Kidney (tissue), 14 donors: ENCODE data around the gene REXO4. TPM values are rescaled to one million over a fixed set of nuclear protein-coding genes. Genes with fewer than 3 reads are reported as not detected.

Experiments used
- DNase-seq, 5 donors: peaks; one replicate each; pipeline ENCODE4 v3.0.0-alpha.2; 2013 to 2020
- FAIRE-seq: peaks from 2 replicates; lab custom pipeline; 2012; peaks lifted over from hg19 to GRCh38; lab: Jason Lieb, UNC
- H3K27ac ChIP-seq, 2 donors: one replicate each; pipeline ENCODE4 v1.7.0; 2013; ENCODE audit warnings: low read depth in 2 of 2, low read length in 2 of 2, inconsistent platforms in 1 of 2
- H3K27me3 ChIP-seq: one replicate; pipeline ENCODE4 v1.7.1; 2013; ENCODE audit warnings: low read length, inconsistent platforms; ENCODE audit not compliant: control insufficient read depth, insufficient read depth
- H3K36me3 ChIP-seq, 3 donors: one replicate each; pipeline versions ENCODE4 v1.7.0 to v1.7.1; 2013; ENCODE audit warnings: low read length in 3 of 3, control low read depth in 1 of 3, inconsistent platforms in 1 of 3; ENCODE audit not compliant: insufficient read depth in 3 of 3, control insufficient read depth in 2 of 3
- H3K4me1 ChIP-seq, 3 donors: one replicate each; pipeline versions ENCODE4 v1.7.0 to v1.7.1; 2013; ENCODE audit warnings: low read length in 3 of 3, inconsistent platforms in 1 of 3, low read depth in 1 of 3; ENCODE audit not compliant: control insufficient read depth in 2 of 3, insufficient read depth in 2 of 3
- H3K4me3 ChIP-seq, 3 donors: one replicate each; pipeline versions ENCODE4 v1.7.0 to v1.8.1; 2013; ENCODE audit warnings: low read length in 3 of 3, control low read depth in 1 of 3, inconsistent platforms in 1 of 3
- H3K9ac ChIP-seq, 3 donors: one replicate each; pipeline versions ENCODE4 v1.7.0 to v1.7.1; 2013; ENCODE audit warnings: low read length in 3 of 3, control low read depth in 1 of 3, inconsistent platforms in 1 of 3
- H3K9me3 ChIP-seq, 3 donors: one replicate each; pipeline versions ENCODE4 v1.7.0 to v1.7.1; 2013; ENCODE audit warnings: low read length in 3 of 3, control low read depth in 1 of 3, inconsistent platforms in 1 of 3; ENCODE audit not compliant: control insufficient read depth in 2 of 3, insufficient read depth in 1 of 3
- intact Hi-C: fragments of 100-400 bp; cut with DNase I; formaldehyde crosslinking; loops from one replicate; pipeline ENCODE4 v1.11.1; 2022
- polyA plus RNA-seq: library from polyadenylated mRNA; stranded (reverse); fragments of 350-450 nt; fragmentation: Illumina TruSeq; extraction: RNeasy Lipid Tissue Mini Kit (QIAGEN cat#74804); gene quantifications from one replicate; pipeline ENCODE4 v1.2.3, GENCODE V29; 2014; ENCODE audit warnings: low read depth, low replicate concordance; ENCODE audit not compliant: insufficient read depth
- total RNA-seq: library from RNA; stranded (reverse); fragmentation: NEBNext Ultra II Directional; extraction: Animal tissue kit (Norgen Biotek cat#: 25700); gene quantifications from one replicate; pipeline ENCODE4 v1.2.1, GENCODE V29; 2021
- TF ChIP-seq, protein P1 (sequence below): IDR thresholded peaks from 3 replicates; pipeline ENCODE4 v1.5.1; 2012; ENCODE audit warnings: mild to moderate bottlenecking, moderate library complexity, borderline replicate concordance; ENCODE audit not compliant: insufficient read depth; ENCODE audit errors: extremely low read depth
- donor health status: control.
- donor health status: control.
- donor health status: control.
- donor health status: control.
- donor health status: control.
- donor health status: DM: yes; HTN: yes; CAD: no.
- donor health status: Normal renal cell carcinoma (clear cell type).

REXO4 gene
- total and polyA plus RNA-seq, 2 donors from 2014 or later, result 17.5 to 18.6 TPM

DNA sequence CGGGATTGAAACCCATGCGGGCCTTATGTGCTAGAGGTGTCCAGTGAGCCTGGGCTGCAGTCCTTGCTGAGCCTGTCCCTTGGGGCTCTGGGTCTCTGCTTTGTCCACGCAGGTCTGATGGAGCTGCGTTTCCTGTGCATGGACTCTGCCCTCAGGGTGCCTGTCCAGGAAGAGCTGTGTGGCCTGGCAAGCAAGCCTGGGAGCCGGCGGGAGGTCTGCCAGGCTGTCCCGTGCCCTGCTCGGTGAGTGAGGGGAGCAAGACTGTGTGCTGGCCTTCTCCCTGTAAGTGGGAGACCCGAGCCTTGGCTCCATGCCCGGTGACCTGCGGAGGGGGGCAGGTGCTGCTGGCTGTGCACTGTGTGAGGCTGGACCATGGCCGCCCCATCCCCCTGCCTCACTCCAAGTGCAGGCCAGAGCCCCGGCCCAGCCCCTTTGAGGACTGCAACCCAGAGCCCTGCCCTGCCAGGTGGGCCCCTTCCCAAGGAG, 30.7 kb upstream of the REXO4 start:
- Histone ChIP-seq H3K9me3 (no peaks in the 10 kb centered on the region), H3K27ac (no peak overlapping the region), H3K27me3 (no peaks in the 10 kb centered on the region), H3K36me3 (no peaks in the 10 kb centered on the region), H3K4me3 (no peak overlapping the region), H3K4me1 (peaks cover 0 to 5% (median 0%) of the 10 kb centered on the region in 3 donors), H3K9ac (no peak overlapping the region)
- DNase-seq (peak in 3 of 5 donors; percentile 37 to 69 (median 40)), FAIRE-seq (no peak)
- TF ChIP-seq, protein P1, sequence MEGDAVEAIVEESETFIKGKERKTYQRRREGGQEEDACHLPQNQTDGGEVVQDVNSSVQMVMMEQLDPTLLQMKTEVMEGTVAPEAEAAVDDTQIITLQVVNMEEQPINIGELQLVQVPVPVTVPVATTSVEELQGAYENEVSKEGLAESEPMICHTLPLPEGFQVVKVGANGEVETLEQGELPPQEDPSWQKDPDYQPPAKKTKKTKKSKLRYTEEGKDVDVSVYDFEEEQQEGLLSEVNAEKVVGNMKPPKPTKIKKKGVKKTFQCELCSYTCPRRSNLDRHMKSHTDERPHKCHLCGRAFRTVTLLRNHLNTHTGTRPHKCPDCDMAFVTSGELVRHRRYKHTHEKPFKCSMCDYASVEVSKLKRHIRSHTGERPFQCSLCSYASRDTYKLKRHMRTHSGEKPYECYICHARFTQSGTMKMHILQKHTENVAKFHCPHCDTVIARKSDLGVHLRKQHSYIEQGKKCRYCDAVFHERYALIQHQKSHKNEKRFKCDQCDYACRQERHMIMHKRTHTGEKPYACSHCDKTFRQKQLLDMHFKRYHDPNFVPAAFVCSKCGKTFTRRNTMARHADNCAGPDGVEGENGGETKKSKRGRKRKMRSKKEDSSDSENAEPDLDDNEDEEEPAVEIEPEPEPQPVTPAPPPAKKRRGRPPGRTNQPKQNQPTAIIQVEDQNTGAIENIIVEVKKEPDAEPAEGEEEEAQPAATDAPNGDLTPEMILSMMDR, result no peak
- intact Hi-C loops, result no loop called here

DNA sequence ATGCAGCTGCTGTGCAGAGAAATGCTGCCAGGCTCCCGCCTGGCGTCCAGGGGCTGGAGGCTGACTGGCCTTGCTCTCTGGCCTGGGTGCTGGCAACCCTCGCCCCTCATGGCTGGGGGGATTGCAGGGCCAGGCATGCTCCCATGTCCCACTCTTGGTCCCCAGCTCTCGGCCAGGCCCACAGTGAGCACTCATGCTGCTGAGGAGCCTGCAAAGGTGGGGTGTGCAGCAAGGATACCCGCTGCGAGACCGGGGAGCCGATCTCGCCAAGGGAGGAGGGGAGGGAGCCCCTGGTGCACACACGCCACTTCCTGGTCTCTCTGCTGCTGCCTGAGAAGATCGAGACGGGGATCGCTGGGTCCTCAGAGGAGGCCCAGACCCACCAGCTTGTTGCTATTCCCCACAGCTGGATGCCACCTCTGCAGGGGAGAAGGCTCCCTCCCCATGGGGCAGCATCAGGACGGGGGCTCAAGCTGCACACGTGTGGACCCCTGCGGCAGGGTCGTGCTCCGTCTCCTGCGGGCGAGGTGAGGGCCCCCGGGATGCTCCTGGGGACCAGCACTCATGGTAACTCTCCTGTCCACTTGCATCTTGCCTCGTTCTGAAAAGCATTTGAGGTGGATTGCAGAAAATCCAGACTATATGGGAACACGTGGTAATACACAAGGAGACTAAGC, 27.6 kb upstream of the REXO4 start:
- Histone ChIP-seq H3K9ac (no peak overlapping the region), H3K4me1 (peaks cover 0 to 5% (median 0%) of the 10 kb centered on the region in 3 donors), H3K27me3 (no peaks in the 10 kb centered on the region), H3K36me3 (no peaks in the 10 kb centered on the region), H3K9me3 (no peaks in the 10 kb centered on the region), H3K4me3 (no peak overlapping the region), H3K27ac (no peak overlapping the region)
- FAIRE-seq (no peak), DNase-seq (no peak)
- intact Hi-C loops, result no loop called here
- TF ChIP-seq, protein P1, result no peak

DNA sequence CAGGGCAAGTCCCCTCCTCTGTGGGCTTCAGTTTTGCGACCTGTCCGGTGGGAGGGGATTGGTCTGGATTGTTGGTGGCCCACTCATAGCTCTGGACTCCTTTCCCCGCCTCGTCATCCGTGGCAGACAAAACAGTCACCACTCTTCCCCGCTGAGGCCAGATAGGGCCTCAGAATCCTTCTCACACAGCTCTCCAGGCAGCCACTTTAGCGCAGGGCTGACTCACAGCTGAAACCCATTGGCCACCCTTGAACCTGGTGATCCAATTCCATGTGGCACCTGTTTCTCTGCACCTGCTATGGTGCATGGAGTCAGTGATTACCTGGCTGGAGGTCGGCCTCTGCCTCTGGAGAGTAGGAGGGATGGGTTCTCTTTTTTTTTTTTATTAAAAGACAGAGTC, 26.2 kb upstream of the REXO4 start:
- Histone ChIP-seq H3K9me3 (no peaks in the 10 kb centered on the region), H3K36me3 (no peaks in the 10 kb centered on the region), H3K4me1 (peaks cover 0 to 2% (median 0%) of the 10 kb centered on the region in 3 donors), H3K9ac (no peak overlapping the region), H3K4me3 (no peak overlapping the region), H3K27ac (no peak overlapping the region), H3K27me3 (no peaks in the 10 kb centered on the region)
- FAIRE-seq (no peak), DNase-seq (no peak)
- TF ChIP-seq, protein P1, result no peak
- intact Hi-C loops, result no loop called here
